Neural cell (in vitro differentiated cells): ENCODE results near the gene CAMK2B. TPM values are rescaled to one million over a fixed set of nuclear protein-coding genes. Genes with fewer than 3 reads are reported as not detected.

Experiments
- H2AFZ ChIP-seq: fragments of 200-600, 300-800 bp; sonication (generic), shearing (Covaris generic); 2 replicates; pipeline ENCODE4 v1.6.0; 2014; ENCODE audit warnings: low read depth, mild to moderate bottlenecking, antibody characterized with exemption, low read length, moderate library complexity
- H3F3A ChIP-seq: fragments of 200-600 bp; shearing (Covaris generic); 2 replicates; pipeline ENCODE4 v1.6.1; 2016; ENCODE audit warnings: mild to moderate bottlenecking, moderate library complexity, mixed read lengths, antibody characterized with exemption, low read length; ENCODE audit not compliant: insufficient read depth, poor library complexity, severe bottlenecking
- H3K27ac ChIP-seq: fragments of 200-600, 300-800 bp; sonication (generic), shearing (Covaris generic); 2 replicates; pipeline ENCODE4 v1.5.1; 2014; ENCODE audit warnings: mild to moderate bottlenecking, low read length, moderate library complexity
- H3K27me3 ChIP-seq: fragments of 300-800, 200-600 bp; sonication (generic), shearing (Covaris generic); 2 replicates; pipeline ENCODE4 v1.6.0; 2014; ENCODE audit warnings: mild to moderate bottlenecking, low read depth, low read length, moderate library complexity; ENCODE audit not compliant: insufficient read depth
- H3K36me3 ChIP-seq: fragments of 300-800, 200-600 bp; sonication (generic), shearing (Covaris generic); 2 replicates; pipeline ENCODE4 v1.5.1; 2014; ENCODE audit warnings: mild to moderate bottlenecking, antibody characterized with exemption, low read length, moderate library complexity; ENCODE audit not compliant: insufficient read depth
- H3K4me2 ChIP-seq: fragments of 300-800, 200-600 bp; sonication (generic), shearing (Covaris generic); 2 replicates; pipeline ENCODE4 v1.6.0; 2014; ENCODE audit warnings: mild to moderate bottlenecking, low read length
- H3K4me3 ChIP-seq: fragments of 300-800, 200-600 bp; sonication (generic), shearing (Covaris generic); 2 replicates; pipeline ENCODE4 v1.5.1; 2014; ENCODE audit warnings: mild to moderate bottlenecking, low read length, moderate library complexity
- H3K79me2 ChIP-seq: fragments of 200-600 bp; shearing (Covaris generic); replicated peaks from 2 replicates; pipeline ENCODE4 v1.6.0; 2014; ENCODE audit warnings: mild to moderate bottlenecking, low read length, moderate library complexity; ENCODE audit not compliant: insufficient read depth
- H3K9ac ChIP-seq: fragments of 300-800, 200-600 bp; sonication (generic), shearing (Covaris generic); 2 replicates; pipeline ENCODE4 v1.6.1; 2016; ENCODE audit warnings: mild to moderate bottlenecking, low read length, mixed read lengths
- H3K9me2 ChIP-seq: fragments of 200-600 bp; shearing (Covaris generic); 2 replicates; pipeline ENCODE4 v1.6.1; 2016; ENCODE audit warnings: mild to moderate bottlenecking, low read length, mixed read lengths; ENCODE audit not compliant: insufficient read depth
- H3K9me3 ChIP-seq: fragments of 200-600, 300-800 bp; sonication (generic), shearing (Covaris generic); 2 replicates; pipeline ENCODE4 v1.6.1; 2016; ENCODE audit warnings: mild to moderate bottlenecking, mixed run types, low read length, moderate library complexity, mixed read lengths
- H4K20me1 ChIP-seq: fragments of 200-600 bp; shearing (Covaris generic); 2 replicates; pipeline ENCODE4 v1.6.1; 2016; ENCODE audit warnings: mild to moderate bottlenecking, mixed run types; ENCODE audit not compliant: insufficient read depth
- CTCF ChIP-seq: fragments of 450-650 bp; IDR thresholded peaks from 2 replicates; pipeline ENCODE4 v1.5.1; 2014; ENCODE audit warnings: antibody characterized with exemption, mild to moderate bottlenecking, moderate library complexity; ENCODE audit not compliant: poor library complexity, severe bottlenecking
- EP300 ChIP-seq: fragments of 450-650 bp; conservative IDR thresholded peaks from 2 replicates; pipeline ENCODE4 v1.6.1; 2014; ENCODE audit warnings: antibody characterized with exemption, mild to moderate bottlenecking, moderate library complexity; ENCODE audit not compliant: poor library complexity, severe bottlenecking
- EZH2 ChIP-seq: fragments of 200-600, 300-800 bp; shearing (Covaris generic), sonication (generic); IDR thresholded peaks from 2 replicates; pipeline ENCODE4 v1.6.1; 2014; ENCODE audit warnings: antibody characterized with exemption, low read length, borderline replicate concordance, mild to moderate bottlenecking; ENCODE audit not compliant: insufficient read depth, poor library complexity, severe bottlenecking
- MXI1 ChIP-seq: fragments of 450-650 bp; conservative IDR thresholded peaks from 2 replicates; pipeline ENCODE4 v1.6.1; 2014; ENCODE audit warnings: antibody characterized with exemption, mild to moderate bottlenecking; ENCODE audit not compliant: poor library complexity, severe bottlenecking
- POLR2AphosphoS5 ChIP-seq: IDR thresholded peaks from 2 replicates; pipeline ENCODE4 v1.6.1; 2012
- RAD21 ChIP-seq: fragments of 450-650 bp; conservative IDR thresholded peaks from 2 replicates; pipeline ENCODE4 v1.6.1; 2014; ENCODE audit warnings: antibody characterized with exemption, mild to moderate bottlenecking, moderate library complexity
- SMC3 ChIP-seq: fragments of 450-650 bp; conservative IDR thresholded peaks from 2 replicates; pipeline ENCODE4 v1.6.1; 2014; ENCODE audit warnings: antibody characterized with exemption, mild to moderate bottlenecking, moderate library complexity; ENCODE audit not compliant: poor library complexity
- TAF1 ChIP-seq: IDR thresholded peaks from 2 replicates; pipeline ENCODE4 v1.6.1; 2012; ENCODE audit warnings: low read depth
- polyA plus RNA-seq: library from polyadenylated mRNA; depleted of rRNA; stranded (reverse); fragments of >200 nt; gene quantifications from 2 replicates; pipeline ENCODE4 v1.2.3, GENCODE V29; 2014
- TF ChIP-seq, protein P1 (sequence below): IDR thresholded peaks from 2 replicates; pipeline ENCODE4 v1.6.1; 2012; ENCODE audit warnings: borderline replicate concordance

The CAMK2B gene
- polyA plus RNA-seq, 1 donor from 2014 or later: 67.3 TPM

DNA sequence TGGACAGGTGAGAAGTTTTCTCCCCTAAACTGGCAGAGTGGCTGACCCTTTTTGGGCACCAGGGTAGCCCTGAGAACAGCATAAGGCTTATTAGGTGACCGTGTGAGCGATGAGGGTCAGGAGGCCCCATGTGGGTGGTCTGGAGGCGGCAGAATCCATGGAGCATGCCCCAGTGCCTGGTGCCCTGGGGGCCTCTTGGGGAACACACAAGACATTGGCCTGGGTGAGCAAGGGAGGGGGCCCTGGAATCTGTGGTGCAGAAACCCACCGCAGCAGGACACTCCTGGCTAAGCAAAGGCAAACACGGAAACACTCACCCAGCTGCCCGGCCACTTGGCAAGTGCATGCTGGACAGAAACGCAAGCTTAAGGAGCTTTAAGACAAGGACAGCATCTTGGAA, 95.1 kb downstream of the CAMK2B start:
- Histone ChIP-seq H3K4me3 (no peak overlapping the region), H2AFZ (no peak overlapping the region), H3F3A (no peaks in the 10 kb centered on the region), H3K79me2 (no peaks in the 10 kb centered on the region), H3K27ac (no peak overlapping the region), H3K9ac (no peak overlapping the region), H3K9me3 (no peaks in the 10 kb centered on the region), H3K27me3 (no peaks in the 10 kb centered on the region), H3K4me2 (no peak overlapping the region), H3K36me3 (no peaks in the 10 kb centered on the region), H3K9me2 (no peaks in the 10 kb centered on the region), H4K20me1 (no peaks in the 10 kb centered on the region)
- TF ChIP-seq MXI1: no peak

DNA sequence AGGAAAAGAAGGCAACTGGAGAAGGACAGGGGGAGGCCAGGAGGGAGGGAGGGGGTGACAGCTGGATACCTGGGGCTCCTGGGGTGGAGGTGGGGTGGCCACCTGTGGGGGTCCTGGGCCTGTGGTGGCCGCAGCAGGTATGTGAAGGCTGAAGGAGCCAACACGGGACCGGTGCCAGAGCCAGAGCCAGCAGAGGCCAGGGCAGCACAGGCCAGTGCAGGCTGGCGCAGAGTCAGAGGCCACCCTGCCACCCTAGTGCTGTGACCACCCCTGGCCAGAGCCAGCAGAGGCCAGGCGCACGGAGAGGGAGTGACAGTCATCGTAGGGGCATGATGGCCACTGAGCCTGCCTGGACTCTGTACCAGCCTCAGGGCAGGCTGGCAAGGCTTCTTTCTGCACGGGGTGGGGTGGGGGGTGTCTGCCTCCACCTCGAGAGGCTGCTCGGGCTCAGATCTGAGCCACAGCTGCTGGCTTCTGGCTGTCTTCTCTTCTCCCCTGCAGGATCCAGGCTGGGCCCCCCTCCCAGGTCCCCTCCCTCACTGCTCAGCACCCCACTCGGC, 95.8 kb downstream of the CAMK2B start:
- H3K27me3 ChIP-seq: no peaks in the 10 kb centered on the region

More for the DNA sequence above, 95.8 kb downstream of the CAMK2B start:
- H3K79me2 ChIP-seq: no peaks in the 10 kb centered on the region
- no peak overlapping the region for H3K4me2 ChIP-seq
- no peaks in the 10 kb centered on the region for H4K20me1 ChIP-seq
- no peak overlapping the region for H3K4me3 ChIP-seq
- no peak overlapping the region for H3K27ac ChIP-seq
- TF ChIP-seq, protein P1, sequence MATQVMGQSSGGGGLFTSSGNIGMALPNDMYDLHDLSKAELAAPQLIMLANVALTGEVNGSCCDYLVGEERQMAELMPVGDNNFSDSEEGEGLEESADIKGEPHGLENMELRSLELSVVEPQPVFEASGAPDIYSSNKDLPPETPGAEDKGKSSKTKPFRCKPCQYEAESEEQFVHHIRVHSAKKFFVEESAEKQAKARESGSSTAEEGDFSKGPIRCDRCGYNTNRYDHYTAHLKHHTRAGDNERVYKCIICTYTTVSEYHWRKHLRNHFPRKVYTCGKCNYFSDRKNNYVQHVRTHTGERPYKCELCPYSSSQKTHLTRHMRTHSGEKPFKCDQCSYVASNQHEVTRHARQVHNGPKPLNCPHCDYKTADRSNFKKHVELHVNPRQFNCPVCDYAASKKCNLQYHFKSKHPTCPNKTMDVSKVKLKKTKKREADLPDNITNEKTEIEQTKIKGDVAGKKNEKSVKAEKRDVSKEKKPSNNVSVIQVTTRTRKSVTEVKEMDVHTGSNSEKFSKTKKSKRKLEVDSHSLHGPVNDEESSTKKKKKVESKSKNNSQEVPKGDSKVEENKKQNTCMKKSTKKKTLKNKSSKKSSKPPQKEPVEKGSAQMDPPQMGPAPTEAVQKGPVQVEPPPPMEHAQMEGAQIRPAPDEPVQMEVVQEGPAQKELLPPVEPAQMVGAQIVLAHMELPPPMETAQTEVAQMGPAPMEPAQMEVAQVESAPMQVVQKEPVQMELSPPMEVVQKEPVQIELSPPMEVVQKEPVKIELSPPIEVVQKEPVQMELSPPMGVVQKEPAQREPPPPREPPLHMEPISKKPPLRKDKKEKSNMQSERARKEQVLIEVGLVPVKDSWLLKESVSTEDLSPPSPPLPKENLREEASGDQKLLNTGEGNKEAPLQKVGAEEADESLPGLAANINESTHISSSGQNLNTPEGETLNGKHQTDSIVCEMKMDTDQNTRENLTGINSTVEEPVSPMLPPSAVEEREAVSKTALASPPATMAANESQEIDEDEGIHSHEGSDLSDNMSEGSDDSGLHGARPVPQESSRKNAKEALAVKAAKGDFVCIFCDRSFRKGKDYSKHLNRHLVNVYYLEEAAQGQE: no peak
- TF ChIP-seq EZH2: no peak
- TF ChIP-seq EP300: no peak
- no peak for TF ChIP-seq TAF1
- TF ChIP-seq CTCF: no peak
- no peak for TF ChIP-seq RAD21
- TF ChIP-seq SMC3: no peak
- no peak for TF ChIP-seq POLR2AphosphoS5
- TF ChIP-seq MXI1: no peak
- no peak overlapping the region for H2AFZ ChIP-seq
- no peaks in the 10 kb centered on the region for H3K9me3 ChIP-seq
- no peaks in the 10 kb centered on the region for H3K9me2 ChIP-seq
- no peak overlapping the region for H3K9ac ChIP-seq
- no peaks in the 10 kb centered on the region for H3F3A ChIP-seq
- H3K36me3 ChIP-seq: no peaks in the 10 kb centered on the region
